ENCODE measurements around the gene ATP5MC3.
A peak's percentile ranks its signal among the peaks of the same experiment; 100 is the strongest.

DNA sequence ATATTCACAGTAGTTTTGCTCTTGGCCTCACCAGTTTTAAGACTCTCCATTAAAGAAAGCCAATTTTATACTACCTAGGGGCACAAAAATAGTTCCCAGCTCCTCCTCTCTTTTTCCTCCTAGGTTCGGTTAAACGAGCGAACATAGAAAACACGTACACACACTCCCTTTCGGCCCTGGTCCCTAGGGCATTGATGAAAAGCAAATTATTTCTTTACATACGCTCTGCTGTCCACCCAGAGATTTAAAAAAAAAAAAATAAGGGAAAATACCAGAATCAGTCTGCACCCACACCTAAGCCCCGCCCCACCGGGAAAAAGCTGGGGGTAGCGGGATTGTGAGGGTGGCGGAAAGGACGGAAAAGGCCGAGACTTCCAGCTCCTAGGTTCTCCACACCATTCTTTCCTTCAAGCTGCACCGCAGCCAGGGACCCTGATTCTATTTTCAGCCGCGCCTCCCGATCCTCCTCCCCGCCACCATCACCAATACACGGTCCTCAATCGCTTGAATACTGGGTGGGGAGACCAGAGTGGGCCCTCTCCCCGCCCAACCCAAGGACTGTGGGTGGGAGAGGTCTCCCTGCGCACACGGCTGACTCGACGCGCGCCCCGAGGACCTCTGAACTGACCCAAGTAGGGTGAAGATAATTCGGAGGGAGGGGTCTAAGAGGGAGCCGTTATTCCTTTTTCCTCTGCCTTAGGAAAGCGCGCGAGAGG lies 14.3 kb downstream of the ATP5MC3 start:
- TF ChIP-seq TAF1 (IDR thresholded peaks at IDR 0.05; ENCODE audit: low read depth) (no peak; the same call in 1 of the 2 replicates), TCF12 (IDR thresholded peaks at IDR 0.05; ENCODE audit: low read depth) (no peak), ZBTB7A (IDR thresholded peaks at IDR 0.05; ENCODE audit: low read depth) (0 out of 2 replicates have a peak, but pooled peaks have one; percentile 30), CEBPB (IDR thresholded peaks at IDR 0.05) (no peak), EP300 (IDR thresholded peaks at IDR 0.05; ENCODE audit: borderline replicate concordance) (no peak), NFIC (IDR thresholded peaks at IDR 0.05) (no peak), RAD21 (IDR thresholded peaks at IDR 0.05; ENCODE audit: low read depth) (no peak), YY1 (IDR thresholded peaks at IDR 0.05; ENCODE audit: low read depth) (no peak), CREB1 (IDR thresholded peaks at IDR 0.05; ENCODE audit: low read depth) (no peak), EGR1 (IDR thresholded peaks at IDR 0.05) (no peak), TEAD4 (IDR thresholded peaks at IDR 0.05) (no peak)
- TF ChIP-seq, protein P1, sequence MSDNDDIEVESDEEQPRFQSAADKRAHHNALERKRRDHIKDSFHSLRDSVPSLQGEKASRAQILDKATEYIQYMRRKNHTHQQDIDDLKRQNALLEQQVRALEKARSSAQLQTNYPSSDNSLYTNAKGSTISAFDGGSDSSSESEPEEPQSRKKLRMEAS (IDR thresholded peaks at IDR 0.05) = no peak
- TF ChIP-seq, protein P2, sequence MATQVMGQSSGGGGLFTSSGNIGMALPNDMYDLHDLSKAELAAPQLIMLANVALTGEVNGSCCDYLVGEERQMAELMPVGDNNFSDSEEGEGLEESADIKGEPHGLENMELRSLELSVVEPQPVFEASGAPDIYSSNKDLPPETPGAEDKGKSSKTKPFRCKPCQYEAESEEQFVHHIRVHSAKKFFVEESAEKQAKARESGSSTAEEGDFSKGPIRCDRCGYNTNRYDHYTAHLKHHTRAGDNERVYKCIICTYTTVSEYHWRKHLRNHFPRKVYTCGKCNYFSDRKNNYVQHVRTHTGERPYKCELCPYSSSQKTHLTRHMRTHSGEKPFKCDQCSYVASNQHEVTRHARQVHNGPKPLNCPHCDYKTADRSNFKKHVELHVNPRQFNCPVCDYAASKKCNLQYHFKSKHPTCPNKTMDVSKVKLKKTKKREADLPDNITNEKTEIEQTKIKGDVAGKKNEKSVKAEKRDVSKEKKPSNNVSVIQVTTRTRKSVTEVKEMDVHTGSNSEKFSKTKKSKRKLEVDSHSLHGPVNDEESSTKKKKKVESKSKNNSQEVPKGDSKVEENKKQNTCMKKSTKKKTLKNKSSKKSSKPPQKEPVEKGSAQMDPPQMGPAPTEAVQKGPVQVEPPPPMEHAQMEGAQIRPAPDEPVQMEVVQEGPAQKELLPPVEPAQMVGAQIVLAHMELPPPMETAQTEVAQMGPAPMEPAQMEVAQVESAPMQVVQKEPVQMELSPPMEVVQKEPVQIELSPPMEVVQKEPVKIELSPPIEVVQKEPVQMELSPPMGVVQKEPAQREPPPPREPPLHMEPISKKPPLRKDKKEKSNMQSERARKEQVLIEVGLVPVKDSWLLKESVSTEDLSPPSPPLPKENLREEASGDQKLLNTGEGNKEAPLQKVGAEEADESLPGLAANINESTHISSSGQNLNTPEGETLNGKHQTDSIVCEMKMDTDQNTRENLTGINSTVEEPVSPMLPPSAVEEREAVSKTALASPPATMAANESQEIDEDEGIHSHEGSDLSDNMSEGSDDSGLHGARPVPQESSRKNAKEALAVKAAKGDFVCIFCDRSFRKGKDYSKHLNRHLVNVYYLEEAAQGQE (IDR thresholded peaks at IDR 0.05; ENCODE audit: low read depth) = no peak
- TF ChIP-seq, protein P3, sequence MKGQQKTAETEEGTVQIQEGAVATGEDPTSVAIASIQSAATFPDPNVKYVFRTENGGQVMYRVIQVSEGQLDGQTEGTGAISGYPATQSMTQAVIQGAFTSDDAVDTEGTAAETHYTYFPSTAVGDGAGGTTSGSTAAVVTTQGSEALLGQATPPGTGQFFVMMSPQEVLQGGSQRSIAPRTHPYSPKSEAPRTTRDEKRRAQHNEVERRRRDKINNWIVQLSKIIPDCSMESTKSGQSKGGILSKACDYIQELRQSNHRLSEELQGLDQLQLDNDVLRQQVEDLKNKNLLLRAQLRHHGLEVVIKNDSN (IDR thresholded peaks at IDR 0.05) = no peak
